ENCODE results near the gene UNC50.

Gene UNC50

DNA sequence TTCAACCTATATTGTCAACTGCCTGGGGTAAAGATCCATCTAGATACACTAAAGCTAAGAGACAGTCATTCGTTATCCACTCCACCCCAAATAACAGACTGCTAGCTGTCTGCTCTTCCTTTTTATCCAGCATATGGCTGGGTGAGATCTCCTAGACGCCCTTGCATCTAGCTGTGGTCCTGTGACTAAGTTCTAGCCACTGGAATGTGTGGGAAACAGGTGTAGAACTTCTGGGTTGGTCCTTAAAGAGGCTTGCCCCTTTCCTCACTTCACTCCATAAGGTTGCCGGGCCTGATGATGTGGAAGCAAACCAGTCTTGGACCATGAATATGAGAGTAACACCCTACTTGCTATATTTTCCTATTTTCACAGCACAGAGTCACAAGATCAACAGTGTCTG lies 3.3 kb upstream of the UNC50 start:
- TF ChIP-seq POLR2AphosphoS5 (IDR thresholded peaks at IDR 0.05; ENCODE audit: low read depth, low read length) (no peak), FOXP2 (optimal IDR thresholded peaks at IDR 0.05; ENCODE audit: borderline replicate concordance, extremely low read depth, extremely low read length, insufficient read depth) (no peak), SIN3A (IDR thresholded peaks at IDR 0.05; ENCODE audit: borderline replicate concordance, insufficient read depth, low read length) (no peak), TAF1 (IDR thresholded peaks at IDR 0.05; ENCODE audit: borderline replicate concordance, insufficient read depth, low read length) (no peak)
- TF ChIP-seq, protein P1, sequence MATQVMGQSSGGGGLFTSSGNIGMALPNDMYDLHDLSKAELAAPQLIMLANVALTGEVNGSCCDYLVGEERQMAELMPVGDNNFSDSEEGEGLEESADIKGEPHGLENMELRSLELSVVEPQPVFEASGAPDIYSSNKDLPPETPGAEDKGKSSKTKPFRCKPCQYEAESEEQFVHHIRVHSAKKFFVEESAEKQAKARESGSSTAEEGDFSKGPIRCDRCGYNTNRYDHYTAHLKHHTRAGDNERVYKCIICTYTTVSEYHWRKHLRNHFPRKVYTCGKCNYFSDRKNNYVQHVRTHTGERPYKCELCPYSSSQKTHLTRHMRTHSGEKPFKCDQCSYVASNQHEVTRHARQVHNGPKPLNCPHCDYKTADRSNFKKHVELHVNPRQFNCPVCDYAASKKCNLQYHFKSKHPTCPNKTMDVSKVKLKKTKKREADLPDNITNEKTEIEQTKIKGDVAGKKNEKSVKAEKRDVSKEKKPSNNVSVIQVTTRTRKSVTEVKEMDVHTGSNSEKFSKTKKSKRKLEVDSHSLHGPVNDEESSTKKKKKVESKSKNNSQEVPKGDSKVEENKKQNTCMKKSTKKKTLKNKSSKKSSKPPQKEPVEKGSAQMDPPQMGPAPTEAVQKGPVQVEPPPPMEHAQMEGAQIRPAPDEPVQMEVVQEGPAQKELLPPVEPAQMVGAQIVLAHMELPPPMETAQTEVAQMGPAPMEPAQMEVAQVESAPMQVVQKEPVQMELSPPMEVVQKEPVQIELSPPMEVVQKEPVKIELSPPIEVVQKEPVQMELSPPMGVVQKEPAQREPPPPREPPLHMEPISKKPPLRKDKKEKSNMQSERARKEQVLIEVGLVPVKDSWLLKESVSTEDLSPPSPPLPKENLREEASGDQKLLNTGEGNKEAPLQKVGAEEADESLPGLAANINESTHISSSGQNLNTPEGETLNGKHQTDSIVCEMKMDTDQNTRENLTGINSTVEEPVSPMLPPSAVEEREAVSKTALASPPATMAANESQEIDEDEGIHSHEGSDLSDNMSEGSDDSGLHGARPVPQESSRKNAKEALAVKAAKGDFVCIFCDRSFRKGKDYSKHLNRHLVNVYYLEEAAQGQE (IDR thresholded peaks at IDR 0.05; ENCODE audit: insufficient read depth in 1 of 2, low read depth in 2 of 2, low read length in 2 of 2): no peak

- TF ChIP-seq TAF1 (IDR thresholded peaks at IDR 0.05; ENCODE audit: borderline replicate concordance, insufficient read depth, low read length): no peak
- TF ChIP-seq SIN3A (IDR thresholded peaks at IDR 0.05; ENCODE audit: borderline replicate concordance, insufficient read depth, low read length): no peak
- no peak for TF ChIP-seq POLR2AphosphoS5 (IDR thresholded peaks at IDR 0.05; ENCODE audit: low read depth, low read length)
- TF ChIP-seq, protein P1 (IDR thresholded peaks at IDR 0.05; ENCODE audit: insufficient read depth in 1 of 2, low read depth in 2 of 2, low read length in 2 of 2): no peak
- no peak for TF ChIP-seq FOXP2 (optimal IDR thresholded peaks at IDR 0.05; ENCODE audit: borderline replicate concordance, extremely low read depth, extremely low read length, insufficient read depth)
Measured at GRCh38 chr2:98606431-98606830, 2.0 kb upstream of the UNC50 start.

DNA sequence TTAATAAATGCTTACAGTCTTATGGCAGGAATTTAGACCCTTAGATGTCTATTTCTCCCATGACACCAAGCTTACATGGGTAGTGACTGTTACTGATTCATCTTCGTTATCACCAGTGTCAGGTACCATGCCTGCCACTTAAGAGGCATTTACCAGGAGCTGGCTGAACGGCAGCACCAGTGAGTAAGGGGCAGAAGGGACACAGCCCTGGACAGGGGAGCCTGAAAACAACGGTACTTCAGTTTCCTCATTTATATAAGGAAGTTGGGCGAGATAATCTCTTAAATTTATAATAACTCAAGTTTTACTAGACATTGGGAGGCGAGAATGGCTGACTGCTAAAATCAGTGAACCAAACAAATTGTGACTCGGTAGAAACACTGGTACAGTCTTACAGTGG lies 1.3 kb upstream of the UNC50 start:
- TF ChIP-seq, protein P1 (IDR thresholded peaks at IDR 0.05; ENCODE audit: insufficient read depth in 1 of 2, low read depth in 2 of 2, low read length in 2 of 2): no peak

- TF ChIP-seq, protein P1 (IDR thresholded peaks at IDR 0.05; ENCODE audit: insufficient read depth in 1 of 2, low read depth in 2 of 2, low read length in 2 of 2): no peak
- no peak for TF ChIP-seq FOXP2 (optimal IDR thresholded peaks at IDR 0.05; ENCODE audit: borderline replicate concordance, extremely low read depth, extremely low read length, insufficient read depth)
- no peak for TF ChIP-seq TAF1 (IDR thresholded peaks at IDR 0.05; ENCODE audit: borderline replicate concordance, insufficient read depth, low read length)
- no peak for TF ChIP-seq POLR2AphosphoS5 (IDR thresholded peaks at IDR 0.05; ENCODE audit: low read depth, low read length)
Measured at GRCh38 chr2:98607741-98608115, 661 bp upstream of the UNC50 start.

DNA sequence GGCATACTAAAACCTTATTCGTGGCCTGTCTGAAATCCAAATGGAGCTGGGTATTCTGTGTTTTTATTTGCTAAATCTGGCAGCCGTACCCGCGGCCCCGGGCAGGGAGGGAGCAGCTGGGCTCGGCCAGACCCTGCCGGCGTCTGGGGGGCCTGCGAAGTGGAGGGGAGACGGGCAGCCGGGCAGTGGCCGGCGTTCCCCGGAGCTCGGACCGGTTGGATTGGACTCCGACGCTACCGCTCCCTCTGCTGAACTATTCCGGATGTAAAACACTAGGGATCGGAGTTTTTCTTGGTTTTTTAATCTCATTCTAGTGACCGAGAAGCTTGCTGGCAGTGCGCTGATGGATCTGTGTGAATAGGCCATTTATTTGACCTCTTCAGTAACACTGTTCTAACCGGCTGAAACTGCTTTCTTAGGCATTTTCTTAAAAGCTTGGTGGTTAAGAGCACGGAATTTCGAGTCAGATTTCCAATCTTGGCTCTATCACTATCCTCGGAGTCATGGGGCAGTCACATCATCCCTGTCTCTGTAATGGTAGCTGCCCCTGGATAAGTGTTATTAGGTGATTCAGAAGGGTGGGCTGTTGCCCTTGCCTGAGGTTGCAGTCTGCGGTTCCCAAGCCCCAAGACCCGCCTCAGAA lies 694 bp downstream of the UNC50 start:
- TF ChIP-seq FOXP2 (optimal IDR thresholded peaks at IDR 0.05; ENCODE audit: borderline replicate concordance, extremely low read depth, extremely low read length, insufficient read depth) (no peak), POLR2AphosphoS5 (IDR thresholded peaks at IDR 0.05; ENCODE audit: low read depth, low read length) (no peak), TAF1 (IDR thresholded peaks at IDR 0.05; ENCODE audit: borderline replicate concordance, insufficient read depth, low read length) (no peak), SIN3A (IDR thresholded peaks at IDR 0.05; ENCODE audit: borderline replicate concordance, insufficient read depth, low read length) (no peak)
- TF ChIP-seq, protein P1 (IDR thresholded peaks at IDR 0.05; ENCODE audit: insufficient read depth in 1 of 2, low read depth in 2 of 2, low read length in 2 of 2): no peak
